ENCODE results near the gene WWC2. TPM values are rescaled to one million over a fixed set of nuclear protein-coding genes. Genes with fewer than 3 reads are reported as not detected.
"Not testable (repeated sequence)": the region's sequence is repeated elsewhere in the genome, so short reads cannot be mapped to it uniquely, and the experiment has no call there.

WWC2 gene
- total RNA-seq, 1 donor from 2014 or later: 221 TPM

DNA sequence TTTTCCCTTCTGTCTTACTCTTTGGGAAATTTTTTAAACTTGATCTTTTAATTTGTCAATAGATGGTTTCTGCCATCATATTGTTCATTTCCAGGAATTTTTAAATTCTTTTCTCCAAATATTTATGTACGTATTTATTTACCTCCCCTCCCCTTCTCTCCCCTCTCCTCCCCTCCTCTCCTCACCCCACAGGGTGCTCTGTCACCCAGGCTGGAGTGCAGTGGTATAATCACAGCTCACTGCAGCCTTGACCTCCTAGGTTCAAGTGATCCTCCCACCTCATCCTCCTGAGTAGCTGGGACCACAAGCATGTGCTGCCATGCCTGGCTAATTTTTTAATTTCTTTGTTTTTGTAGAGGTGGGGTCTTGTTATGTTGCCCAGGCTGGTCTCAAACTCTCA lies 73.8 kb downstream of the WWC2 start:
- no peak for DNase-seq (ENCODE audit: low read depth)

DNA sequence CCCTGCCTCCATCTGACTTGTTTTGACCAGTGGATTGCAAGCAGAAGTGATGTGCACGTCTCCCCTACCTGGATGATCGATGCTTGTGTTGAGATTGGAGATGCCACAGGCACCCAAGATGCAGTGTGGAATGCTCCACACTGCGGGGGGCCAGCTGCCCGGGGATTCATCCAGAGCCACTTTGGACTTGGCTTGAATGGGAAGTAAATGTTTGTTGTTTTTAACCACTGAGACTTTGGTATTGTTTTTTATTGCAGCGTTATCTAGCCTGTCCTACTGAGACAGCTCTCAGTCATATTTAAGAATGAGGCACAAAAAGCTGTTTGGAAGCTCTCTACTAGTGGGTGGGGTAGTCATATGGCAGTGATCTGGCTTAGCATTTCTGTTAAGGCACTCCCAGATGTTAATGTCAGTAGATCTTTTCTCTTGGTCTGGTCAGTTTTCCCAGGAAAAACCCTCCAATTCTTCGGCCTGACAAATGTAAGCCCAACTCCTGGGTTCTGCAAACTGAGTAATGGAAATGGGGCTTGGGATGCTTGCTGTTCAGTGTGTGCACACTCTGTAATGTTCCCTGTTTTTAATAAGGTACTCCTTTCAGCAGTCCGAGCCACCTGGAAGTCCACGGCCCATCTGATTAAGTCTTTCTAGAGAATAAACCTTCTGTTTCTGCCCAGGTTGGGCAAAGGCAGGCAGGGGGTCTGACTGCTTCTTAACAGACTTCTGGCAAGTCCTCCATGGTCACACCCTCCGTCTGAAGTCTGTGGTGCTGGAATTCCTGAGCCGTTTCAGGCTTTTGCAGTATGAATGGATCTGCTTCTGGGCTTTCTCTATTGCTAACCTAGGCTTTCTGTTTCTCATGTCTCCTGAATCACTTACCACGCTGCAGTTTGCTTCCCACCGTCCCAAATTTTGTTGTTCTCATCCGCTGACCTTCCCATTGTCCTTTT lies 74.8 kb downstream of the WWC2 start:
- peak; percentile 64 for DNase-seq (ENCODE audit: low read depth)

DNA sequence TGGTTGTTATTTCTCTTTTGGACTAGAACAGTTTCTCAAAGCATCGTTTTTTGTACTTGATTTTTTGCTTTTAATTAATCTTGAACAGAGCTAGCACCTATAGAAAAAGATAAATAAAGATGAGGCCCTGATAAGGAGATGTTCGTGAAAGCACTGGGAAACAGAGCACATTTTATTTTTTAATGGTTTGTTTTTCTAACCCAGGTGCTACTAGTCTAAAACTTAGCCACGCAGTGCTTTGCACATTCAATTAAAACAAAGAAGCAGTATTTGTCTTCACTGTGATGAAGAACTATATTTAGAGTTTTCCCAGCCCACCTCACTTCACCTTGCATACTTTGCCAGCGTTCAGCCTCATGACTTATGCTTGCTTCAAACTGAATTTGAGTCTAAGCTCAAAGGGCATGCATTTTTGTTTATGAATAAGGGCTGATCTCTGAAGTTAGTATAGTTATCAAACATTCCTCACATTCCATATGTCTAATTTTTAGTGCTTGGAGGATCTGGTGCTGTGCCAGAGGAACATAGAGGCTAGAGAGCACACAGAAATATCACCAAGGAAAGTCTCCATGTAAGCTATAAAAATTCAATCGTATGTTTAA lies 76.7 kb downstream of the WWC2 start:
- DNase-seq (ENCODE audit: low read depth): peak; percentile 50

DNA sequence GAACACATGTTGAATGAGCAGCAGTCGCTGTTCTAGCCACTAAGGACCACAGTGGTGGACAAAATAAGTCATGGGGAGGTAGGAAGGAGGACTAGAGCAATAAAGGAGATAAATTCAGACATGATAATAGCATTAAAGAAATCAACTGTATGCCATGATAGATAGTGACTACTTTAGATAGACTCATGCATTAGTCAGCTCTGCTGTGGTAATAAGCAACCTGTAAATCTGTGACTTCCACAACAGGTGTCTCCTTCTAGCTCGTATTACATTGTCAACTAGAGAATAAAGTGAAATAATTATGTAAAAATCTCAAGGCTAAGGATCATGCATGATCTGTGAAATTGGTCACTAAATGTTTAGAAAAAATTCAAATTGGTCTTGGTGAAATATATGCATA lies 77.9 kb downstream of the WWC2 start:
- no peak for DNase-seq (ENCODE audit: low read depth)

DNA sequence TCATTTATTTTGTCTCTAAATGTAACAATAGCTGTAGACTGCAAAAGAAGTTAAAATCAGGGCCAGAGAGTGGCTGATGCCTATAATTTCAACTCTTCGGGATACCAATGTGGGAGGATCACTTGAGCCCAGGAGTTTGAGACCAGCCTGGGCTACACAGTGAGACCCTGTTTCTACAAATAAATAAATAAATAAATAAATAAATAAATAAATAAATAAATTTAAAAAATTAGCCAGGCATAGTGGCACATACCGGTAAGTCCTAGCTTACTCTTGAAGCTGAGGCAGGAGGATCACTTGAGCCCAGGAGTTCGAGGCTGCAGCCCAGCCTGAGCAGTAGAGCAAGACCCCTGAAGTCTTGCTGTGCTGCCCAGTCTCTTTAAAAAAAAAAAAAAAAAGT lies 79.1 kb downstream of the WWC2 start:
- DNase-seq (ENCODE audit: low read depth): no peak

DNA sequence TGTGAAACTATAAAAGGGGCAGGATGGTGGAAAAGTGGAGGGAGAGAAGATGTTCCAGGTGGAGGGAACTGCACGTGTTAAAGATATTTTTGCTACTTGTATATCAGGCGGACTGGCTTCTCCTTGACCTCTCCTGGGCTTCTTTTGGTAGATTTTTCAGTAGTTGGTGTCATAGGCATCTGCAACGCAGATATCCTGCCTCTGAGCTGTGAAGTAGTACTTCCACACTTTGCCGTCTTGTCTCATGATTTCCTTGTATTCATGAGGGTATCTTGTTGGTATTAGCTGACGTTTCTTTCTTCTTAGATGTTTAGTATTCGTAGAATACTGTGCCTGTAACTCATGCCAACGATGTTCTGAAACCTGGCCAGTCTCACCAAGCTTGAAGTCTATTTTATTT lies 81.0 kb downstream of the WWC2 start:
- DNase-seq (ENCODE audit: low read depth): no peak

DNA sequence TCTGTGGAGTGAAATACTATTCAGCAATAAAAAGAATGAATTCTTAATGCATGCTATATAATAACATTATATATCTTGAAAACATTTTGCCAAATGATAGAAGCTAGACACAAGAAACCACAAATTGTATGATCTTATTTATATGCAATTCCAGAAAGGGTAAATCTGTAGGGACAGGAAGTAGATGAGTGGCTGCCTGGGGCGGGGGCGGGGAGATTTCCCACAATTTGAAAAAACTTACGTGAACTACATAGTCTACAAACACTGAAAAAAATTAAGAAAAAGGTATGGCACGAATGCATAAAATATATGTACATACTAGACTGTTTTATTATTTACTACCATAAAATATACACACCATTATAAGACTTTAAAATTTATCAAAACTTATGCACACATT lies 81.6 kb downstream of the WWC2 start:
- DNase-seq (ENCODE audit: low read depth): no peak

DNA sequence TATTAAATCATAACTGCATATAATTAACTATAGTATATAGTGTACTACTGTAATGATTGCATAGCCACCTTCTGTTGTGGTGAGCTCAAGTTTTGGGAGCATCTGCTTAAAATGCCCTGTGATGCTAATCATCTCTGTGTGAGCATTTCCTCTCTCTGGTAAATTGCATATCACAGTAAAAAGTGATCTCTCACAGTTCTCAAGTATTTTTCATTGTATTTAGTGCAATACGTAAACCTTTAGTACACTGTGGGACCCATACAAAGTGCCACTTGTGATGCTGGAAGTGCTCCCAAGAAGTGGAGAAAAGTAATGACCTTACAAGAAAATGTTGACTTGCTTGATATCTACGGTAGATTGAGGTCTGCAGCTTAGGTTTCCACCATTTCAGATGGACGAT lies 82.0 kb downstream of the WWC2 start:
- no peak for DNase-seq (ENCODE audit: low read depth)

DNA sequence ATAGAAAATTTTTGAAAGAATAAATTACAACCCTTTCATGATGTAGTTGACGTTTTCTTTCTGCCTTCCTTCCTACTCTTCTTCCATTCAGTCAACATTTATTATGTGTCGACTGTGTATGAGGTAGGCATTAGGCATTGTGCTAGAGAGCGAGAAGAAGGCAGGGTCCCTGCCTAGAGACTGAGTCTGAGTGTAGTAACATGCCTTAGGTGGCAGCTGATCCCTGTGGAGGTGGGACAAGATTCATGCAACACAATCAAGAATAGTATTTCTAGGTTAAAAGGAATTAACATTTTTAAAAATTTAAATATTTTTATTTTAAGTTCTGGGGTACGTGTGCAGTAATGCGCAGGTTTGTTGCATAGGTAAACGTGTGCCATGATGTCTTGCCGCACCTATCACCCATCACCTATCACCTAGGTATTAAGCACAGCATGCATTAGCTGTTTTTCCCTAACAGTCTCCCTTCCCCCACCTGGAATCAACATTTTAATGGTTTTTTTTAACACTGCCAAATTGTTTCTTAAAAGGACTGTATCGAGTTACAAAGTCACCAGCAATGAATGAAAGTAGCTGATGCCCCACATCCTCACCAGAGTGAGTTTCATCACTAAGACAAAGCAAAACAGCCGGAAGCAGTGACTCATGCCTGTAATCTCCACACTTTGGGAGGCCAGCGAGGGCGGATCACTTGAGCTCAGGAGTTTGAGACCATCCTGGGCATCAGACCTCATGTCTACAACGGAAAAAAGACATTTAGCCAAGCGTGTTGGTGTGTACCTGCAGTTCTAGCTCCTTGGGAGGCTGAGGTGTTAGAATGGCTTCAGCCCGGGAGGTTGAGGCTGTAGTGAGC lies 84.0 kb downstream of the WWC2 start:
- DNase-seq (ENCODE audit: low read depth): peak; percentile 95

DNA sequence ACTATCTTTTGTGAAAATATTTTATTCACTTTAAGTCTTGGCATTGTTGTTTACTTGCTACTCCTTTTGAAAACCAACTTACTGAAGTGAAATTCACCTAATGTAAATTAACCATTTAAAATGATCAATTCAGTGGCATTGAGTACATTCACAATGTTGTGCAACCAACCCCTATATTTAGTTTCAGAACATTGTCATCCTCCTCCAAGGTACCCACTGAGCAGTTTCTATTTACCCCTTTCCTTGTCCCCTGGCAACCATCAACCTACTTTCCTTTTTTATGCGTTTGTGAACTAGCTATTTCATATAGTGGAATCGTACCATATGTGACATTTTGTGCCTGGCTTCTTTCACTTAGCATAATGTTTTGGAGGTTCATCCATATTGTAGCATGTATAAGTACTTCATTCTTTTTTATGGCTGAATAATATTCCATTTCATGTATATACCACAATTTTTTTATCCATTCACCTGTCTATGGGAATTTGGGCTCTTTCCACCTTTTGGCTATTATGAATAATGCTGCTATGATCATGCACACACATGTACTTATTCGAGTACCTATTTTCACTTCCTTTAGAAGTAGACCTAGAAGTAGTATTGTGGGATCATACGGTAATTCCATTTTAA lies 85.0 kb downstream of the WWC2 start:
- DNase-seq (ENCODE audit: low read depth): no peak

DNA sequence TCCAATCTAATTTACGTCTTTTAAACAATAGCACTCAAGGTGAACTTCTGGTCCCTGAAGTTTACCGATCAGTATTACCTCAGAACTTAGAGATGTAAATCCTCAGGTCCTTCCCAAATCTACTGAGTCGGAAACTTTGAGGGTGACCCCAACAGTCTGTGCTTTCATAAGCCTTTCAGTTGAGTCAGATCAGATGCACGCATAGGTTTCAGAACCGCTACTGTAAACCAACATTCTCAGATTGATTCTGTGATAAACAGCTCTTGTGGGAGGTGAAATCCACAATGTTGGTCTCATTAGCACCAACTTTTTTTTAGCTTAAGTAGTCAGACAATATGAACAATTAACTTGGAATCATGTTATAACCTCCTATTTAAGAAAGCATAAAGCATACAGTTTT lies 86.0 kb downstream of the WWC2 start:
- peak; percentile 36 for DNase-seq (ENCODE audit: low read depth)

DNA sequence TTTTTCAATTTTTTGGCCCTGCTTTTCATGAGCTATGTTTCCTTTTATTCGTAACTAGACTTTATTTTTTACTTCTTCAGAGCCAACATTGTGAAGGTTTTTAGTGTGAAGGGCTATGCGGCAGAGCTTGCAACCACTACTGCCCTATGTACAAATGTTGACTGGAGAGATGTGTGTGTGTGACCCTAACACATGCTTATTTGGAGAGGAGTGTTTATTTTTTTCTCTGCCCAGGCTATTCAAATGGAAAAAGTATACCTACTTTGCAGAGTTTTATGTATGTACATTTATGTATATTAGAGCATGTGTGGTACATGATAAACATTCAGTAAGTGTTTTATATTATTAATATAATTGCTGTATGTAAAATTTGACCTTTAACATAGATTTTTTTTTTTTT lies 86.5 kb downstream of the WWC2 start:
- no peak for DNase-seq (ENCODE audit: low read depth)

DNA sequence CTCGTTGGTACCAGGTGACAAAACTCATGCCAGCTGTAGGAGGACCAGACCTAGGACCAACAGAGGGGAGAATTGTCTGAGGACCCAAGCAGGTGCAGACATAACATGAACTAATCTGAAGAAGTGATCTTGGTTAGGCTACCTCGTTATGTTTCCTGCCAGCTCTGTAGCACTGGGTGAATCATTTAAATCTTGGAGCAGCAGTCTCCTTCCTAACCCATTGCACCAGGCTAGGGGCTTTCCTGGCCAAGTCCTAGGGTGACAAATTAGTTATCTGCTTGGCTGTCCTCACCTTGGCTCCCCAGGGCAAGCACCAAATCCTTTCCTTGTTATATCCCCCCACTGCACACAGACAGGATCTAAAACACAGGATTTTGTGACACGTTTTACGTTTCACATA lies 87.8 kb downstream of the WWC2 start:
- peak; percentile 26 for DNase-seq (ENCODE audit: low read depth)

DNA sequence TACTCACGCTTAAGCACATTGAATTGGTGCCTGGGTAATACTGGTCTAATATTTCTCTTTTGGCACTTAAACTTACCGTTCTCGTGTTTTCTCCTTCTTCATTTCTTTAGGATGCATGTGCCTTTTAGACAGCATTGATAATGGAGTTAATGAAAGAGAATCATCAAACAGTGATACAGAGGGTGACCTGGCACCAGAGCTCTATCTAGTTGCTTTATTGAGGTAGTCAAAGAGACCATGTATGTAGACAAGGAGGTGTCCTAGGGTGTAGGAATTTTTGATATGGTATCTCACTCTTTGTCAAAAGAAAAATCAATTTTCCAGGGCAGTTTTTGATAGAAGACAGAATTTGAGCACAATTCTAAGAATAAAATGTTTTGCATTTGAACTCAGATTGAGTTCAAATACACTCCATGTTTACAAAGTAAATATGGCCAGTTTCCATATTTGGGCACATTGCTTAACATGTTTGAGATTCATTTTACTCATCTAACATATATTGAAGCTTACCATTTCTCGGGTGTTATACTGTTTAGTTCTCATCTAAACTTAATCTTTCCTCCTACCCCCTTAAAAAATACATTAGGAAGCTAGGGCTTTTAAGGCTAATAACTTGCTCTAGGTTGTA lies 92.0 kb downstream of the WWC2 start:
- DNase-seq (ENCODE audit: low read depth): no peak

DNA sequence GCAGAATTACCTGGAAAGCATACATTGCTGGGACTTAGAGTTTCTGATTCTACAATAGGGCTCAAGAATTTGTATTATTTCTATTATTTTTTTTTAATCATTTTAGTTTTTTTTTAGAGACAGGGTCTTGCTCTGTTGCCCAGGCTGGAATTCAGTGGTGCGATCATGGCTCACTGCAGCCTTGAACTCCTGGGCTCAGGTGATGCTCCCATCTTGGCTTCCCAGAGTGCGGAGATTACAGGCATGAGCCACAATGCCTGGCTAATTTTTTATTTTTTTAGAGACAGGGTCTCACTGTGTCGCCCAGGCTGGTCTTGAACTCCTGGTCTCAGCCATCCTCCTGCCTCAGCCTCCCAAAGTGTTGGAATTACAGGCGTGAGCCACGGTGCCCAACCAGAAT lies 92.6 kb downstream of the WWC2 start:
- DNase-seq (ENCODE audit: low read depth): no peak

DNA sequence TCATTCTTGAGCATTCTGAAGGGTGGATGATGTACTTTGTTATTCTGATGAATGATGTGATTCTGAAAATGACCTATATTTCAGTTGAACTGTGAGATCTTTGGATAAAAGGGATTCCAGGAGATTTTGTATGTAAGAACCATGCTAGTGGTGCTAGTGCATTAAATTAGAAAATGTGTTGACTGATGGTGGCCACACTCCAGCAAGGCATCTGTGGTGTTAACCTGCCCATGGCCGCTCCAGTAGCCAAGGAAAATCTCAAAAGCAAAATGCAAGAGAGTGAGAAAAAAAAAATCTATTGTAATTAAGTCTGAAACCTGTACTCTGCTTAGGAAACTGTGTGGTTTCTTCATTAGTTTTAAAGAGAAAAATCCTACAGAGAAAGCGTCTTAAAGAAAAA lies 93.5 kb downstream of the WWC2 start:
- DNase-seq (ENCODE audit: low read depth): no peak

DNA sequence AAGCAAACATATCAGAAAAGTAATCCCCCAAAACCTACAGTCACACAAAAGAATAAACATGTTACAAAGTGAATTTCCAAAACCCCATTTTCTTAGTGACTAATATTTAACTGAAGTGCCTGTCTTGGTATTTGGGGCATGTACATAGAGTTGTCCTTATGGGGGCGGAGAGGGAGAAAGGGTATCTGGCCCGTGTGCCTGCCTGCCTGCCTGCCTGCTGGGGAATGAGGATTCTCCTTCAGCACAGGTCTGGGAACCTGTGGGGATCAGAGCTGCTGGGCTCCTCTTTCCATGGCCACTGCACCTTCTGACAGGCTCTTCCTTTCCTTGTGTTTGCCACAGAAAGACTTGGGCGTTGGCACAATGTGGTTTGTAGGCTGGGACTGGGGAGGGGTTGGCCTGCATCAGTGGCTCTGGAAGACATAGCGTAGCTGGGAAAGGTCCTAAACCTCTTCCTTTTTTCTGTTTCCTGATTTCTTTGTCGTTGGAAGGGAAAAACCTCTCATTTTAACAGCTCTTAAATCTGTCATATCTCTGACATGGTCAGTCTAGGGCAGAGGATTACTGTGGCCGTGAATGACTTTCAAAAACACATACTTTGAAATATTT lies 94.8 kb downstream of the WWC2 start:
- DNase-seq (ENCODE audit: low read depth): not testable (repeated sequence)

DNA sequence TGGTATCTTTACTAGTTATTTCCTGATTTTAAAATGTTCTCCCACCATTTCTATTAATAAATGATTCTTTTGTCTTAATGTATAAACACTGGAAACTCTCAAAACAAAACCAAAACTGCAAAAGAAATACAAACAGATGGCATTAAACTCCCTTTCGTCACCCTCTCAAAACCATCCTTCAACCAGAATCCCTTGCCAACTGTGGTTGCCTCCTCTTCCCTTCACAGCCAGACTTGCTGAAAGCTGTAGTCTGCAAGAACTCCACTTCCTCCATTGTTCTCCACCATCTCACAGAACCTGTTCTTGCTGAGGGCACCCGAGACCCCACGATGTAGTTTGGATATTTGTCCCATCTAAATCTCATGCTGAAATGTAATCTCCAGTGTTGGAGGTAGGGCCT lies 96.5 kb downstream of the WWC2 start:
- DNase-seq (ENCODE audit: low read depth): no peak

DNA sequence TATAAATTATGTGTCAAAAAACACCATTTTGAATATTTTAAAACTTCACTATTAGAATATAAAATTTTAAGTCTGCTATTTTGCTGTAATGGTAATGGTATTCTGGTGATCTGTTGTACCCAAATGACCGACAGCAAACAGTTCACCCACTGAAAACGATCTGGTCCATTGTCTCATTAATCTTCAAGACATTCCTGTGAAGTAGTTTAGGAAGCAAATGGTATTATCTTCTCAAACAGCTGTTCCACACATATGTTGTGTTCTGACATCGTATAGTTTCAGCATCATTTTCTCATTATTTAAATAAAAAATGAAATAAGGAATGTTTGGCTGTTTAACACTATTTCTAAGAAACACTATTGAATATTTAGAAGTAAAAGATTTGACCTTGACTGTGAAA lies 98.1 kb downstream of the WWC2 start:
- no peak for DNase-seq (ENCODE audit: low read depth)

DNA sequence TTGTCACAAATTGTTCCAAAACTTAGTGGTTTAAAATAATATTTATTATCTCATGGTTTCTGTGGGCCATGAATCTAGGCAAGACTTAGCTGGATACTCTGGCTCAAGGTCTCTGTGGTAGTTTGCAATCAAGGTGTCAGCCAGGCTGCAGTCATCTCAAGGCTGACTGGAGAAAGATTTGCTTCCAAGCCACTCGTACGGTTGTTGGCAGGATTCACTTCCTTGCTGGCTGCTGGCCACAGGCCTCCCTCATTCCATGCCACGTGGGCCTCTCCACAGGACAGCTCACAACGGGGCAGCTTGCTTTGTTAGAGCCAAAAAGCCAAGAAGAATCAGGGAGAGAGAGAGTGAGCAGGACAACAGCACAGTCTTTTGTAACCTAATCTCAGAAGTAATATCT lies 101.4 kb downstream of the WWC2 start:
- DNase-seq (ENCODE audit: low read depth): peak; percentile 88

DNA sequence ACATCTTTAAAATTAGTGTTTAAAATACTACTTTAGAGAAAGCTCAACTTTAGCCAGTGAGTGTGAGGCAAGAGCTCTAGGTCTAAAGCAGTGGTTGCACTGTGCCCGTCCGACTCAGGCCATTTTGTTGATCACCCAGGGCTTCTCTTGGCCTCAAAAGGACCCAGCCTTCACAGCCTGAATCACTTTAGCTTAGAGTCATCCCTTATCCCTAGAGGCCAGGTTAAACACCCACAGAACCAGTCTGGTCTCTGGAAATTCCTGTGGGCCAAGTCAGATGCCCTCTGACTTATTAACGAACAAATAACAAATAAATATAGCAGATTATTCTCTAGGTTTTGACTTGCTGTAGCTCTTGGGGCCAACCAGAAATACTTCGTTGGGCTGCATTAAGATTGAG lies 102.3 kb downstream of the WWC2 start:
- DNase-seq (ENCODE audit: low read depth): peak; percentile 86

Data from renal cortical epithelial cell (primary cell).